ENCODE results near the gene SFTA2.

GRCh38 chr6:30888816-30889495 lies 43.0 kb downstream of the SFTA2 start:
- no peak for TF ChIP-seq CTCF (IDR thresholded peaks at IDR 0.05)
- TF ChIP-seq POLR2A (IDR thresholded peaks at IDR 0.05) = no peak

Measured in uterus (tissue), 2 donors.